Measurements from ENCODE around the gene MMP20.
A peak's percentile ranks its signal among the peaks of the same experiment; 100 is the strongest.

GRCh38 chr11:102599642-102600261 is 25.4 kb downstream of the MMP20 start:
- no peak for TF ChIP-seq CTCF (IDR thresholded peaks at IDR 0.05)
- TF ChIP-seq SIN3A (IDR thresholded peaks at IDR 0.05; ENCODE audit: borderline replicate concordance, insufficient read depth, low read depth, low read length): no peak
- TF ChIP-seq REST (IDR thresholded peaks at IDR 0.05; ENCODE audit: insufficient read depth in 1 of 2, low read depth in 2 of 2, low read length in 1 of 2): 0 out of 4 replicates have a peak, but pooled peaks of 1 of the 2 experiments have one; percentile 32
